Mesenteric fat pad (tissue), 1 donor: ENCODE measurements around the gene ECM1. TPM values are rescaled to one million over a fixed set of nuclear protein-coding genes. Genes with fewer than 3 reads are reported as not detected.

Experiments
- DNase-seq: peaks from one replicate; pipeline ENCODE4 v3.0.0-alpha.2; 2020; ENCODE audit warnings: low spot score
- total RNA-seq: library from RNA; stranded (reverse); fragmentation: NEBNext Ultra II Directional; extraction: Animal tissue kit (Norgen Biotek cat#: 25700); gene quantifications from one replicate; pipeline ENCODE4 v1.2.1, GENCODE V29; 2021
- donor health status: DM: yes; HTN: yes; CAD: no.

Gene ECM1
- total RNA-seq, 1 donor from 2014 or later, result 33.1 TPM

DNA sequence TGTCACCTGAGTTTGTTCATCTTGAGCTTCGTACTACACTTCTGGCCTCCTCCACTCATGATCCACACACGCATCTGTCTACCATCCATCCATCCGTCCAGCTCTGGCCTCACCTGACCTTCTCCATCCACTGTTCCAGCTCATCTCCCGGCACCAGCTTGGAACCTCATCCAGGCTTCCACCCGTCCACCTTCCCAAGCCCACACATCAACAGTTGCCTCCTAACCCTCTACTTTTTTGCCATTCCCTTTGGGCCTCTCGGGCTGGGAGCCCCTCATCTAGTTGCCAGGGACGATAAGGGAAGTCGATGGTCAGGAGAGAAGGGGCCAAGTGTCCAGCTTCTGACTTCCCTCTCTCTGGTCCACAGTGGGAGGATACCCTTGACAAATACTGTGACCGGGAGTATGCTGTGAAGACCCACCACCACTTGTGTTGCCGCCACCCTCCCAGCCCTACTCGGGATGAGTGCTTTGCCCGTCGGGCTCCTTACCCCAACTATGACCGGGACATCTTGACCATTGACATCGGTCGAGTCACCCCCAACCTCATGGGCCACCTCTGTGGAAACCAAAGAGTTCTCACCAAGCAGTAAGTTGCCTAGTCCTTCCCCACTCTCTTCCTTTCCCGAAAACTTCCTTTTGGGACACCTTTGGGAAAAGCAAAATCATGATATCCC lies 4.2 kb downstream of the ECM1 start:
- DNase-seq, result no peak

DNA sequence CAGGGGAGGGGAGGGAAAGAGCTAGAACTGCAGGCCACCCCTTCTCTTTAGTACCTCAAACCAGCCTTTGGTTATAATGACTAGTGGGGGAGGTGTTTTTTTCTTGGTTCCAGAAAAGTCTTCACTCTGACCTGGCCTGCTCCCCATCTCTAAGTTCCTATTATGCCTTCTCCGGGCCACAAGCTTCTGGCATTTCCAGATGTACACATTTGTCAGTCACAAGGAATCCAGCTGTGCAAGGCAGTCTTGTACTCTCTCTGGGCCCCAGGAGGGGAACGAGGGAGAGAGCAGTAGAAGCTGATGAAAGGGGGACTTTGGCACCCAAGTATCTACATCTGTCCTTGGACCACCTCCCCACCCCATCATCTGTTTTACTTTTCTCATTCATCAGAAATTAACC lies 4.9 kb downstream of the ECM1 start:
- DNase-seq, result no peak

- no peak for DNase-seq
These were observed 5.5 kb downstream of the ECM1 start for GRCh38 chr1:150513351-150513791.

GRCh38 chr1:150514260-150514659 lies 6.4 kb downstream of the ECM1 start:
- DNase-seq, result no peak

DNA sequence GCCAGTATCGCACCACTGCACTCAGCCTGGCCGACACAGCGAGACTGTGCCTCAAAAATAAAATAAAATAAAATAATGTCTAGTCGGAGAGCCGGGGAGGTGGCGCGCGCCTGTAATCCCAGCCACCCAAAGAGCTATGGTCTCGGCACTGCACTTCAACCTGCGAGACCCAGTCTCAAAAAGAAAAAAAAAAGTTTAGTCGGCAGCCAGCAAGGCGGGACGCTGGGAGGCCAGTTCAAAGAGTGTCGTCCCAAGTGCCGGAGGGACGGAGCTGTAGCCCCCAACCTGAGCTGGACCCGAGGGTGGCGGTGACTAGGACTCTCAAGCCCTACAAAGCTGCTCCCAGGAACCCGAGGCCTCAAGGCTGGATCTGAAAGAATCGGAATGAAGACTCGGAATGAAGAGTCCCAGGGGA lies 7.0 kb downstream of the ECM1 start:
- no peak for DNase-seq

DNA sequence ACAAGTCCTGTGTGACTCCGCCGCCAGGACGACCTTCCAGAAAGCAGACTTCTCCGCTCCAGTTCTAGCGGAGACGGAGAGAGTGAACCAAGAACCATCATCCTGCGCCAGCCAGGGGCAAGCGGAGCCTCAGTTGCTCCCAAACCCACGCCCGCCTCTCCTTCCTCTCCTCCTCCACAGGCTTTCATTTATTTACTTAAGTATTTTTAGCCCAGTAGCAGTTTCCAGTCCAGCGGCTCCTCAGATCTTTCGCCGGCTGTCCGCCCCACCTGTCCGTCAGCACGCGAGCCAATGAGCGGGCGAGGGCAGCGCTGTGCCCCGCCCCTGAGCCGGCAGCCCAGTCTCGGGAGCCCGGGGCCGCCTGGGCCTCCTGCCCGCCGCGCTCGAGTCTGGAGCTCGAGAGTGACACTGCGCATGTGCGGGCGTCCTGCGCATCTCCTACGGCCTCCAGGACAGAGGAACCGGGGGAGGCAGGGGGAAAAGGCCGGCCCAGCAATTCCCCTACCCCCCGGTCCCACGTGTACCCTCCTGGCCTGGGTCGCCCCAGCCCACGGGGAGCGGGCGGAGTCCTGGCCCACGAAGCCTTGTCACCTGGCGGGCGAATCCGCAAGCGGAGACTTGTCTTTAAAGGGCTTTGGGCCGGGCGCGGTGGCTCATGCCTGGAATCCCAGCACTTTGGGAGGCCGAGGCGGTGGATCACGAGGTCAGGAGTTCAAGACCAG lies 7.6 kb downstream of the ECM1 start, which contains the start of gene FALEC:
Gene FALEC (plus strand): TSS at position 425 of the 722 bp plus-strand sequence.
- DNase-seq, result peak; percentile 99

DNA sequence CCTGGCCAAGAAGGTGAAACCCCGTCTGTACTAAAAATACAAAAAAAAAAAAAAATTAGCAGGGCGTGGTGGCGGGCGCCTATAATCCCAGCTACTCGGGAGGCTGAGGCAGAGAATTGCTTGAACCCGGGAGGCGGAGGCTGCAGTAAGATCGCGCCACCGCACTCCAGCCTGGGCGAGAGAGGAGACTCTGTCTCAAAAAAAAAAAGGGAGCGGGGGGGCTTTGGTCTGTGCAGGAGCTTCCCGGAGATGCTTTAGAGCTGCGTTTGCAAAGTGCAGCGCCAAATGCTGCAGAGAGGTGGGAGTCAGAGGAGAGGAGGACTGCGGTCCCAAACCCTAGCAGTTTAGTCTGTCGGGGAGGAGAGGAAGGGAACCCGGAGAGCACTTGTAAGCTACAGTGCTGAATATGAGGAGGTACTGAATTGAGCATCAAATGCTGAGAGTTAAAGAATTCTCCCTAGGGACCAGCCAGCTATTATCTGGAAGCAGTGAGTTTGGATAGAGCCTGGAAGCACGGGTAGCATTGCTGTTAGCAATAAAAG lies 8.2 kb downstream of the ECM1 start:
- no peak for DNase-seq

GRCh38 chr1:150516616-150517015 lies 8.7 kb downstream of the ECM1 start:
- DNase-seq, result no peak

DNA sequence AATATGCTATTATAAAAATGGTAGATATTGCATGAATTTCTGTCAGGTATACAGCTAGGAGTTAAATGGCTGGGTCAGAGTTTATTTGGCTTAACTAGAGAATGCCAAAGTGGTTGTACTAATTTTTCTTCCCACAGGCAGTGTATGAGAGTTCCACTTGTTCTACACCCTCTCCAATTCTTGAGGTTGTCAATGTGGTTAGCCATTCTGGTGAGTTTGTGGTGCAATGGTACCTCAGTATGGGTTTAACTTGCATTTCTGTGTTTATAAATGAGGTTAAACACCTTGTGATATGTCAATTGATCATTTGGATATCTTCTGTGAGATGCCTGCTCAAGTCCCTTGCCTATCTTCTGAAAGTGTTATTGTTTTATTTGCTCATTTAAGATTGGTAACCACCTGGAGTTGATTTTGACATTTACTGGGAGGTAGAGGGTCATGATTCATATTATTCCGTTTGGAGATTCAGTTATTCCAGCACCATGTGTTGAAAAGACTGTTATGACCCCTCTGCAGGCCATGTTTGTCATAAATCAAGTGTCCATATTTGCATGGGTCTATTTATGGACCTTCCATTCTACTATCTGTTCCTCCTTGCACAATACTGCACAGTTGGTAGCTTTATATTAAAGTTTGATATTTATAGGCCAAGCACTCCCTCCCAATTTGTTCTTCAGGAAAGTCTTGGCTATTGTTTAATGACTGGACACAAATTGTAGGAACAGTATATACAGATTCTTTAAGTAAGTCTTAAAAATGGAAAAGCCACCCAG lies 13.5 kb downstream of the ECM1 start:
- DNase-seq, result no peak

DNA sequence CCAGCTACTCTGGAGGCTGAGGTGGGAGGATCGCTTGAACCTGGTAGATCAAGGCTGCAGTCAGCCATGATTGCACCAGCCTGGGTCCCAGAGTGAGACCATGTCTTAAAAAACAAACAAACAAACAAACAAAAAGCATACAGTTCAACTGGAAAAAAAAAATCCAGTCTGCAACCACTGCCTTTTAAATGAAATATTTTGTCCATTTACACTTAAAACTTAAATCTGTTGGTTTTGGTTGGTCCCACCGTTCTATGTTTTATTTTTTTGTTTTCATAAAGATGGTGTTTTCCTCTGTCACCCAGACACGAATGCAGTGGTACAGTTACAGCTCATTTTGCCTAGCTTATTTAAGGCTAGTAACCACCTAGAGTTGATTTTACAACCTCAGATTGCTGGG lies 17.4 kb downstream of the ECM1 start:
- DNase-seq, result no peak

GRCh38 chr1:150528196-150528595 lies 20.3 kb downstream of the ECM1 start:
- no peak for DNase-seq

DNA sequence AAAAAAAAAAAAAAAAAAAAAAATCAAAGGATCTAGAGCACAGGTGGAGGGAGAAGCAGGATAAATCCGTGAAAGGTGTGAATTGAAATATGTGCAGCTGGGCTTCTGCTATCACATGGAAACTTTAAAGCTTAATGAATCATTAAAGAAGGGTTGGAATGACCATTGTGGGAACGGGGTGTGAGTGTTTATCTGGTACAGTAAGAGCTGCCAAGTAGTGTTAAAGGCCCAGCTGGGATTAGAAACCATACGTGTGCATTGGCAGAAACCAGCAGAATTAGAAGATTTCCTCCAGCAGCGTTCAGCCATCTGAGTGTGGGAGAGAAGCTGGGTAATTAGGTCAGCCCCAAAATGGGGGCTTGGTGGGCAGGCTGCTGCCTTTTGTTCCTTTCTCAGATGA lies 21.1 kb downstream of the ECM1 start:
- no peak for DNase-seq

GRCh38 chr1:150530491-150531159 lies 22.7 kb downstream of the ECM1 start:
- no peak for DNase-seq

DNA sequence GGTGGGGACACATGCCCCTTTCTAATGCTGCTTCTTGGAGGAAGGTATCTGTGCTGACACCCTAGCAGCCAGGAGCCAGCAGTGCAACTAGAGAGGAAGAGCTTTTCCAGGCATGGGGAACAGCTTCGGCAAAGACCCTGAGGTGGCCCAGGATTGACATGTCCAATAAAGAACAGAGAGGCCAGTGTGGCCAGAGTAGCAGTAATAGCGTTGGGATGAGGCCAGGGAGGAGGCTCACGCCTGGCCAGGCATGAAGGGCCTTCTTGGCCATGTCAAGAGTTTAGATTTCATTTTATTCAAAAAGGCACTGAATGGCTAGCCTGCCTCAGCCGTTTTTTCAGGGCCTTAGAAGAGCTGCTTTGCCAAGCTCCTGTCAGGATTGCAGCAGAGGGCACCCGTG lies 25.0 kb downstream of the ECM1 start:
- no peak for DNase-seq

DNA sequence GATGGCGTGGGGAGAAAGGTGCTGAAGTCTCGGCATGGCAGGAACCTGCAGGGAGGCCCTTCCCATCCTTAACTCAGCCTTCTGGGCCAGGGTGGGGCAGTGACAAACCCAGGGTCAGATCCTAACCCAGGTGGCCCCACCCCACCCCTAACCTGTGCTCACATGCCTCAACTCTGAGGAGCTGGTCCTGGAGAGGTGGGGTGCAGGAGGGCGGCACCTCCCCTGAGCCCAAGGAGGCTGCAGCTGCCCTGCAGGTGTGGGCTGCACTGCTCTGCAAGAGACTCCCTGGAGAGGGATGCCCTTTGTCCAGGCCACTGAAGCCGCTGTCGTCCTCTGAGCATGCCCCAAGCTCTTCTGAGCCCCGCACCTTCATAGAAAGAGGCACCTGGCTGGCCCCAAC lies 26.1 kb downstream of the ECM1 start:
- no peak for DNase-seq

- no peak for DNase-seq
These were observed 27.8 kb downstream of the ECM1 start for GRCh38 chr1:150535511-150536287.

DNA sequence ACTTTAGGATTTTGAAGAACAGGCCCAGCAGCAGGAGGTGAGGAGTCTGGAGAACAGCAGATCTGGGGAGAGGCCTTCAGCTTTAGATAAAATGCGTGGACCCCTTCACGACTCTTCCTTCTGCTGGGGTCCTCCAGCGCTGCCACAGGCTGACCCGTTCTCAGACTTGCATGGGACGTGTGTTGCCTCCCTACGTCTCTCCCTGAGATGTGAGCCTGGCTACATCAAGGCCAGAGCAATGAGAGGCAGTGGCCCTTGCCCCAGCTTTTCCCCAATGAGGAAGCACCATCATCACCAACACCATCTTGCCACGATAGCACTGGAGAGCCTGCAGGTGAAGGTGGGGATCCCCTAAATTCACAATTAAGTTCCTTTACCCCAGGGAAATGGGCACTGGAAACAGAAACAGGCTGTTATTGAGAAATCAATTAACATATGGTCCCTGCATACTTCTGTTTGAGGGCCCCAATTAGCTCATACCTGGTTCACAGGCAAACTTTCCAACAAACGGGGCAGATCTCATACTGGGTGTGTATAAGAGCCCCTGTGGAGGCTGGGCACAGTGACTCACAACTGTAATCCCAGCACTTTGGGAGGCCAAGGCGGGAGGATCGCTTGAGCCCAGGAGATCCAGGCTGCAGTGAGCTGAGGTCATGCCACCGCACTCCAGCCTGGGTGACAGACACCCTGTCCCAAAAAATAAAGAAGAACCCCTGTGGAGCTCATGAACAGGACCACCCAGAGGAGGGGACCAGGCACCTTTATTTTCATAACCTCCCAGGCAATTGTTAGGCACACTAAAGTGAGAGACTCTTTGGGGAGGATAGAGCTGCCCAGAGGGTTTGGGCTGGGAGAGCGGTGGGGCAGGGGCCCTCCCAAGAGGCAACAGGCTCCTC lies 29.2 kb downstream of the ECM1 start:
- no peak for DNase-seq

- DNase-seq, result no peak
These were observed 30.1 kb downstream of the ECM1 start for GRCh38 chr1:150537732-150538684.
